Measurements from ENCODE around the gene IQGAP3.

DNA sequence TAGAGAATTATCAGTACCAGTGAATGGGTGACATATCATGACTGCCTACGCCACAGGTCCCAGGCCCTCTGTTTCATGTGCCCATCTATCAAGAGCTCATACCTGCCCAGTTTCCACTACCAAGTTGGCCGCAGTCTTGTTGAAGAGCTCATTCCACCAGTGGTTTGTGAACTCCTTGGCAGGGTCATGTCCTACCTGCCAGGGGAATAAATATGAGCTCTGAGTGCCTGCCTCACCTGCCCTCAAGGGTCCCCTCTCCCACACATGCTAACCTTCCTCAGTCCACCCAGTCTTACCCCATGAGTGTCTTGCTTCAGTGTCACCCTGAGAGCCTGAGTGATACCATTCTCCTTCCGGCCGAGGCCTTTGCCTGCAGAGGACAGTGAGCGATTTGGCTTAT lies 25.8 kb upstream of the IQGAP3 start:
- no peak for TF ChIP-seq TAF1 (IDR thresholded peaks at IDR 0.05; ENCODE audit: low read depth)
- TF ChIP-seq, protein P1, sequence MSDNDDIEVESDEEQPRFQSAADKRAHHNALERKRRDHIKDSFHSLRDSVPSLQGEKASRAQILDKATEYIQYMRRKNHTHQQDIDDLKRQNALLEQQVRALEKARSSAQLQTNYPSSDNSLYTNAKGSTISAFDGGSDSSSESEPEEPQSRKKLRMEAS (IDR thresholded peaks at IDR 0.05), result no peak
- no peak for TF ChIP-seq FOXM1 (IDR thresholded peaks at IDR 0.05; ENCODE audit: borderline replicate concordance, low read depth)
- no peak for TF ChIP-seq EP300 (IDR thresholded peaks at IDR 0.05; ENCODE audit: borderline replicate concordance)
- TF ChIP-seq, protein P2, sequence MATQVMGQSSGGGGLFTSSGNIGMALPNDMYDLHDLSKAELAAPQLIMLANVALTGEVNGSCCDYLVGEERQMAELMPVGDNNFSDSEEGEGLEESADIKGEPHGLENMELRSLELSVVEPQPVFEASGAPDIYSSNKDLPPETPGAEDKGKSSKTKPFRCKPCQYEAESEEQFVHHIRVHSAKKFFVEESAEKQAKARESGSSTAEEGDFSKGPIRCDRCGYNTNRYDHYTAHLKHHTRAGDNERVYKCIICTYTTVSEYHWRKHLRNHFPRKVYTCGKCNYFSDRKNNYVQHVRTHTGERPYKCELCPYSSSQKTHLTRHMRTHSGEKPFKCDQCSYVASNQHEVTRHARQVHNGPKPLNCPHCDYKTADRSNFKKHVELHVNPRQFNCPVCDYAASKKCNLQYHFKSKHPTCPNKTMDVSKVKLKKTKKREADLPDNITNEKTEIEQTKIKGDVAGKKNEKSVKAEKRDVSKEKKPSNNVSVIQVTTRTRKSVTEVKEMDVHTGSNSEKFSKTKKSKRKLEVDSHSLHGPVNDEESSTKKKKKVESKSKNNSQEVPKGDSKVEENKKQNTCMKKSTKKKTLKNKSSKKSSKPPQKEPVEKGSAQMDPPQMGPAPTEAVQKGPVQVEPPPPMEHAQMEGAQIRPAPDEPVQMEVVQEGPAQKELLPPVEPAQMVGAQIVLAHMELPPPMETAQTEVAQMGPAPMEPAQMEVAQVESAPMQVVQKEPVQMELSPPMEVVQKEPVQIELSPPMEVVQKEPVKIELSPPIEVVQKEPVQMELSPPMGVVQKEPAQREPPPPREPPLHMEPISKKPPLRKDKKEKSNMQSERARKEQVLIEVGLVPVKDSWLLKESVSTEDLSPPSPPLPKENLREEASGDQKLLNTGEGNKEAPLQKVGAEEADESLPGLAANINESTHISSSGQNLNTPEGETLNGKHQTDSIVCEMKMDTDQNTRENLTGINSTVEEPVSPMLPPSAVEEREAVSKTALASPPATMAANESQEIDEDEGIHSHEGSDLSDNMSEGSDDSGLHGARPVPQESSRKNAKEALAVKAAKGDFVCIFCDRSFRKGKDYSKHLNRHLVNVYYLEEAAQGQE (IDR thresholded peaks at IDR 0.05; ENCODE audit: low read depth), result no peak
- no peak for TF ChIP-seq TEAD4 (IDR thresholded peaks at IDR 0.05)
- no peak for TF ChIP-seq RAD21 (IDR thresholded peaks at IDR 0.05; ENCODE audit: low read depth)
- TF ChIP-seq, protein P3, sequence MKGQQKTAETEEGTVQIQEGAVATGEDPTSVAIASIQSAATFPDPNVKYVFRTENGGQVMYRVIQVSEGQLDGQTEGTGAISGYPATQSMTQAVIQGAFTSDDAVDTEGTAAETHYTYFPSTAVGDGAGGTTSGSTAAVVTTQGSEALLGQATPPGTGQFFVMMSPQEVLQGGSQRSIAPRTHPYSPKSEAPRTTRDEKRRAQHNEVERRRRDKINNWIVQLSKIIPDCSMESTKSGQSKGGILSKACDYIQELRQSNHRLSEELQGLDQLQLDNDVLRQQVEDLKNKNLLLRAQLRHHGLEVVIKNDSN (IDR thresholded peaks at IDR 0.05), result no peak
- no peak for TF ChIP-seq EGR1 (IDR thresholded peaks at IDR 0.05)

All from Ishikawa (cell line).